GM18526 (cell line): ENCODE results near the gene CBLC.

Experiments used
- POLR2A ChIP-seq: IDR thresholded peaks from 3 replicates; pipeline ENCODE4 v1.6.1; 2011; ENCODE audit not compliant: insufficient read length; ENCODE audit errors: extremely low read depth

The CBLC gene

DNA sequence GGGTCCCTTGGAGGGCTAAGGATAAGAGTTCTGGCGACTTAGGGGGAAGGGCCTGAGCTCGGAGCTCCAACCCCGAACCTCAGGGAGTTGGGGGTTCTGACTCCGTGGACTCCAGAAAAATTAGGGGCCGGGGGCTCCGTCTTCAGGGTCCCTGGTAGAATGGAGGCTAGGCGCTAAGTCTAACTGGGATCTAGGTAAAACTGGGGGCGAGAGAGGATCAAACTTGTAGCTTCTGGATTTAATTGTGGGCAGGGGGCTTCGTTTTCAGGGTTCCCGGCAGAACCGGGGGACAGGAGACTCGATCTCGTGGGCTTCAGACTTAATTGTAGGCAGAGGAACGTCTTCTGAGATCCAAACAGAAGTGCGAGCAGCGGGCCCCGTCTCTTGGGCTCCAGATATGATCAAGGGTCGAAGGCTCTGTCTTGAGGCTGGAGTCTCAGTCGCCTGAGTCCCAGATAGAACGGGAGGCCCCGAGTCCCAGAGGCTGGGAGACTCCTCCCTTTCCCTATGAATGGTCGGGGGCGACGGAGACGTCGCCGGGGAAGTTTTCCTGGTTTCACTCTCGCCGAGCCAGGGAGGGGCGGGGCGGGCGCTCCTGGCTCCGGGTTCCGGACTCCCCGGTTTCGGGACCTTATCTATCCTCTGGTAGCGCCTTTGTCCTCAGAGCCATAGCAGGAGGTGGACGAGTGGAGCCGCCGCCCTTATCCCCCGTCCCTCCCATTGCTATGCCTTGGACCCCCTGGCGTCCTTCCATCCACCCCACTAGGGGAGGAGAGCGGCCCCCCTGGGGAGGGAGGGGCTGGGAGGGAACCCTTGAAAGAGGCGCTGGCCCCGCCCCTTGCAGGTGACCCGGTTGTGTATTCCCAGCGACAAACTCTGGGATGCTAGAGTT lies 69.7 kb downstream of the CBLC start:
- no peak for TF ChIP-seq POLR2A

DNA sequence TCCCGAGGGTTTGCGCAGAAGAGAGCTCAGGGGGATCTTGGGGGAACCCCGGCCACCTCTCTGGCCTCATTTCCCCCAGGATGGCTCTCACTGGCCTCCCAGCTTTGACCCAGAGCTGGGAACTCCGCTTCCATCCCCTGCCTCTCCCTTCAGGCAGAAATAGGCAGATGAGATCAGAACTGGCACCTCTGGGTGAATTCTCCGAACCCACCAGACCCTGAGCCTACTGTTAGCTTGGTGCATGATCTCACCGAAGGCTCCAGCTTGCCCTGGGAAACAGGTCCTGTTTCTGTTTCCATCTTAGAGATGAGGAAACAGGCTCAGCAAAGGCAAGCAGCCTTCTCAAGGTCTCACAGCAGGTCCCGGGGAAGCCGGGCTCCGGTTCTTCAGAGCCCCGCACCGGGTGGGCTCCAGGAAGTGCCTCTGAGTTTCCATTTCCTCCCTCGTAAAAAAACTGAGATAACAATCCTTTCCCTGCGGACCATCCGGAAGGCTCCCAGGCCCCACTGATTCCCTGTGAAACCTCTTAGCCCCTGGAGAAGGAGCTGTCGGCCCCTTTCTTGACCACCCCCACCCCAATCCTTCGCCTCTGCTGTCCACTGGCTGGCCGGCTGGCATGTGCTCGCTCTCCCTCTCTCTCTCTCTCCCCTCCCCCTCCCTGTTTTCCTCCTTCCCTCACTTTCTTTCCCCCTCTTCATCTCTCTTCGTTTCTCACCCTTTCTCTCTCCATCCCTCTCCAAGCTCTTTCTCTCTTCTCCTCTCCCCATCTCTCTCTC lies 70.5 kb downstream of the CBLC start:
- no peak for TF ChIP-seq POLR2A

DNA sequence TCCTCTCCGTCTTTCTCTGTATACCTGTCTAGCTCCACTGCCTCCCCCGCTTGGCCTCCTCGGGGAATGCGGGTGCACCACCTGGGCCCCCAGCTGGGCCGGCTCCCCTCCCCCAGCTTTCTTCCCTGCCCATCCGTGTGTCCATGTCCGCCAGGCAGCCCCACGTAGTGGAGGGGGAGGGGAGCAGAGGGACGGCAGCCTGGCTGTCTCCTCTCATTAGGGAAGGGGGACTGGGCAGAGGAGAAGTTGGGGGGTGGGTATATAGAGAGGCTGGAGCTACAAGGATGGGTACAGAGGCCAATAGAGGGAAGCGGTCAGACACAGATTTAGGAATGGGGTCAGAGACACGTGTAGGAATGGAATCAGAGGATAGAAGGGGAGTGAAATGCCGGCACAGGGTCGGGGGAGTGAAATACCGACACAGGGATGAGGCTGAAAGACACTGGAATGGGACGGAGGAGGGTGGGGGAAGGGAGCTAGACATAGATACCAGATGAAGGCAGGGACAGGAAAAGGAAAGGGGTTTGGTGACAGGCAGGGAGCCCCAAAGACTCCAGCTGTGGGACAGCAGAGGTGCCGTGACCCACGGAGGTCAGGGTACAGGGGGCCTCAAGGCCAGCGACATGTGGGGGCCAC lies 71.2 kb downstream of the CBLC start:
- no peak for TF ChIP-seq POLR2A
